Mammary epithelial cell (primary cell): ENCODE measurements around the gene TTC9.

Source experiments
- CTCF ChIP-seq, 2 donors: IDR thresholded peaks in 1 of 2; conservative IDR thresholded peaks in 1 of 2; 2 replicates each; pipeline ENCODE4 v1.5.1; 2011 to 2012; ENCODE audit warnings: inconsistent platforms in 2 of 2, low read length in 2 of 2, mild to moderate bottlenecking in 2 of 2, control low read depth in 1 of 2, low read depth in 1 of 2; ENCODE audit not compliant: insufficient read depth in 1 of 2; ENCODE audit errors: extremely low read depth in 1 of 2
- EZH2 ChIP-seq: IDR thresholded peaks from 2 replicates; pipeline ENCODE4 v1.6.1; 2012; ENCODE audit warnings: low read length, inconsistent platforms, borderline replicate concordance

- TF ChIP-seq EZH2 (no peak), CTCF (conservative IDR thresholded peaks at IDR 0.05 in 1 of 2, IDR thresholded peaks at IDR 0.05 in 1 of 2; ENCODE audit: extremely low read depth in 1 of 2, insufficient read depth in 1 of 2, low read depth in 1 of 2, low read length in 2 of 2) (no peak)
Measured at GRCh38 chr14:70724944-70725343, 83.2 kb downstream of the TTC9 start.
